ENCODE measurements around the gene ODC1.

Gene ODC1

GRCh38 chr2:10392100-10392499 is 56.0 kb downstream of the ODC1 start:
- Histone ChIP-seq H3K9ac (ENCODE audit: low read length) (no peak overlapping the region), H3K27me3 (ENCODE audit: low read length) (no peaks in the 10 kb centered on the region), H3K9me2 (replicated peaks; ENCODE audit: insufficient read depth, low read length) (no peaks in the 10 kb centered on the region), H3K4me2 (ENCODE audit: low read depth, low read length, poor library complexity, severe bottlenecking) (no peak overlapping the region), H3K79me2 (ENCODE audit: insufficient read depth, low read length) (no peaks in the 10 kb centered on the region), H3K36me3 (ENCODE audit: low read length) (no peaks in the 10 kb centered on the region), H3F3A (ENCODE audit: insufficient read depth) (no peaks in the 10 kb centered on the region), H3K9me3 (ENCODE audit: insufficient read depth, low read length) (no peaks in the 10 kb centered on the region), H3K4me3 (ENCODE audit: insufficient read depth, low read length, poor library complexity, severe bottlenecking) (no peak overlapping the region), H2AFZ (ENCODE audit: low read depth, low read length, severe bottlenecking) (no peak overlapping the region), H4K20me1 (ENCODE audit: low read depth, low read length) (no peaks in the 10 kb centered on the region), H3K27ac (ENCODE audit: low read depth, low read length) (no peak overlapping the region)
- TF ChIP-seq CTCF (IDR thresholded peaks at IDR 0.05; ENCODE audit: insufficient read depth, low read length, poor library complexity, severe bottlenecking) (no peak), EZH2phosphoT487 (conservative IDR thresholded peaks at IDR 0.05; ENCODE audit: low read length) (no peak)

DNA sequence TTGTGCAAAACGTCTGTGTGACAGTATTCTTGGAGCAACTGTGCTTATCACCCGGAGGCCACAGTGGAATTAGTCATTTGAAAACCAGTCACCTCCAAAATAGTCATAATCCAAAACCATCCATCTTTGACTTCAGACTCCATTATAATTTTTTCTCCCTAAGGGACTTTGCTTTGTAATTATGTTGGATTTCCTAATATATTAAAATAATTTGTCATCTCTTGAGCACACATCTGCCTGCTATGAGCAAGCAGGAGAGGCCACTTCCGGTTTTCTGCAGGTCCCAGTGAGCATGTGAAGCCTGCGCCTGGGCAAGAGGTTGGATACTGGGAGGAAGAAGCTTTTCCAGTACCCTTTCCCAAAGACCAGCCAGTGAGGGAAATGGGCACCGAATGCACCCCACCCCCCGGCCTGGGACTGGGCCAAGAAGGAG is 57.7 kb downstream of the ODC1 start:
- H3K27me3 ChIP-seq (ENCODE audit: low read length) = no peaks in the 10 kb centered on the region
- no peaks in the 10 kb centered on the region for H3K79me2 ChIP-seq (ENCODE audit: insufficient read depth, low read length)
- H3K9ac ChIP-seq (ENCODE audit: low read length) = no peak overlapping the region
- no peak overlapping the region for H2AFZ ChIP-seq (ENCODE audit: low read depth, low read length, severe bottlenecking)
- H3K9me3 ChIP-seq (ENCODE audit: insufficient read depth, low read length) = no peaks in the 10 kb centered on the region
- H3K4me2 ChIP-seq (ENCODE audit: low read depth, low read length, poor library complexity, severe bottlenecking) = no peak overlapping the region
- TF ChIP-seq CTCF (IDR thresholded peaks at IDR 0.05; ENCODE audit: insufficient read depth, low read length, poor library complexity, severe bottlenecking) = no peak
- no peak for TF ChIP-seq EZH2phosphoT487 (conservative IDR thresholded peaks at IDR 0.05; ENCODE audit: low read length)
- no peak overlapping the region for H3K27ac ChIP-seq (ENCODE audit: low read depth, low read length)
- no peaks in the 10 kb centered on the region for H4K20me1 ChIP-seq (ENCODE audit: low read depth, low read length)
- no peaks in the 10 kb centered on the region for H3K9me2 ChIP-seq (replicated peaks; ENCODE audit: insufficient read depth, low read length)
- H3K4me3 ChIP-seq (ENCODE audit: insufficient read depth, low read length, poor library complexity, severe bottlenecking) = no peak overlapping the region
- H3K36me3 ChIP-seq (ENCODE audit: low read length) = no peaks in the 10 kb centered on the region
- no peaks in the 10 kb centered on the region for H3F3A ChIP-seq (ENCODE audit: insufficient read depth)

Data from SU-DHL-6 (cell line).